GM23248 (cell line): ENCODE data around the gene CD33.

ENCODE experiments used
- EZH2 ChIP-seq: fragments of 200-600 bp; sonication (generic); IDR thresholded peaks from 2 replicates; pipeline ENCODE4 v1.6.1; 2018; ENCODE audit warnings: antibody characterized with exemption, mild to moderate bottlenecking; ENCODE audit not compliant: insufficient read depth, poor library complexity, severe bottlenecking
- EZH2phosphoT487 ChIP-seq: fragments of 200-600 bp; sonication (generic); IDR thresholded peaks from 2 replicates; pipeline ENCODE4 v1.6.1; 2018; ENCODE audit warnings: antibody characterized with exemption, moderate library complexity, mild to moderate bottlenecking, low read depth; ENCODE audit not compliant: insufficient read depth

GRCh38 chr19:51274049-51274770, 49.3 kb downstream of the CD33 start:
- TF ChIP-seq EZH2 (no peak), EZH2phosphoT487 (no peak)
